HFFc6 (cell line): Measurements from ENCODE around the gene IL36B. TPM values are rescaled to one million over a fixed set of nuclear protein-coding genes. Genes with fewer than 3 reads are reported as not detected.

Source experiments
- DNase-seq: peaks from one replicate; pipeline ENCODE4 v3.0.0-alpha.2; 2018
- H3K27ac Mint-ChIP-seq: 2 replicates; pipeline ENCODE4 v1.8.0; 2020; ENCODE audit warnings: mild to moderate bottlenecking, mixed read lengths
- H3K27me3 Mint-ChIP-seq: 2 replicates; pipeline ENCODE4 v1.8.0; 2021; ENCODE audit warnings: mild to moderate bottlenecking, moderate library complexity, mixed read lengths; ENCODE audit not compliant: insufficient read depth
- H3K36me3 Mint-ChIP-seq: 2 replicates; pipeline ENCODE4 v1.8.0; 2021; ENCODE audit warnings: low read depth, mixed read lengths
- H3K4me1 Mint-ChIP-seq: 2 replicates; pipeline ENCODE4 v1.8.0; 2020; ENCODE audit warnings: low read depth, mixed read lengths
- H3K4me3 Mint-ChIP-seq: 2 replicates; pipeline ENCODE4 v1.8.0; 2020; ENCODE audit warnings: mild to moderate bottlenecking, moderate library complexity, mixed read lengths
- H3K9me3 Mint-ChIP-seq: 2 replicates; pipeline ENCODE4 v1.8.0; 2020; ENCODE audit warnings: mild to moderate bottlenecking, mixed read lengths
- total RNA-seq, 6 experiments: library from RNA; stranded (reverse); fragmentation: NEBNext Ultra II Directional; extraction: Animal tissue kit (Norgen Biotek cat#: 25700); gene quantifications; 2 replicates in 1 of 6; 3 replicates in 5 of 6; pipeline ENCODE4 v1.2.3, GENCODE V29; 2021
- TF ChIP-seq, protein P1 (sequence below): fragments of 200-600 bp; sonication (generic); IDR thresholded peaks from 2 replicates; pipeline ENCODE4 v1.5.0; 2021; ENCODE audit warnings: antibody characterized with exemption, mild to moderate bottlenecking

IL36B gene
- total RNA-seq, 6 experiments from 2014 or later = not detected

DNA sequence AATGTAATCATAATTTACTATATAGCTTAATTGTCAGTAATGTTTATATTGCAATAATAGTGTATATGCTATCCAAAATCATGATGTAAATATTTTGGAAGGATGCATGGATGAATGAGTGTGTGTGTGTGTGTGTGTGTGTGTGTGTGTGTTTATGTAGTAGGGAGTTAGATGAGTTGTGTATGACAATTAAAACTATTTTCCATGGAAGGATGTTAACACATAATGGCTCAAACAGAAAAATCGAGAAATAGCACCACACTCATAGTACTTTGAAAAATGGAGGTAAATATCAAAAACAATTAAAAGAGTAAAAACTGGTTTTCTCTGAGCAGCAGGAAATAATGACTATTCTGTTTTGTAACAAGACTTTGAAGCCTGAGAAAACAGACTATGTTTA lies 55.5 kb downstream of the IL36B start:
- TF ChIP-seq, protein P1, sequence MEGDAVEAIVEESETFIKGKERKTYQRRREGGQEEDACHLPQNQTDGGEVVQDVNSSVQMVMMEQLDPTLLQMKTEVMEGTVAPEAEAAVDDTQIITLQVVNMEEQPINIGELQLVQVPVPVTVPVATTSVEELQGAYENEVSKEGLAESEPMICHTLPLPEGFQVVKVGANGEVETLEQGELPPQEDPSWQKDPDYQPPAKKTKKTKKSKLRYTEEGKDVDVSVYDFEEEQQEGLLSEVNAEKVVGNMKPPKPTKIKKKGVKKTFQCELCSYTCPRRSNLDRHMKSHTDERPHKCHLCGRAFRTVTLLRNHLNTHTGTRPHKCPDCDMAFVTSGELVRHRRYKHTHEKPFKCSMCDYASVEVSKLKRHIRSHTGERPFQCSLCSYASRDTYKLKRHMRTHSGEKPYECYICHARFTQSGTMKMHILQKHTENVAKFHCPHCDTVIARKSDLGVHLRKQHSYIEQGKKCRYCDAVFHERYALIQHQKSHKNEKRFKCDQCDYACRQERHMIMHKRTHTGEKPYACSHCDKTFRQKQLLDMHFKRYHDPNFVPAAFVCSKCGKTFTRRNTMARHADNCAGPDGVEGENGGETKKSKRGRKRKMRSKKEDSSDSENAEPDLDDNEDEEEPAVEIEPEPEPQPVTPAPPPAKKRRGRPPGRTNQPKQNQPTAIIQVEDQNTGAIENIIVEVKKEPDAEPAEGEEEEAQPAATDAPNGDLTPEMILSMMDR = no peak
- no peak for DNase-seq
- no peak overlapping the region for H3K27ac Mint-ChIP-seq
- H3K4me3 Mint-ChIP-seq = no peak overlapping the region
- H3K9me3 Mint-ChIP-seq = peaks cover 40% of the 10 kb centered on the region
- peaks cover 17% of the 10 kb centered on the region for H3K36me3 Mint-ChIP-seq
- no peaks in the 10 kb centered on the region for H3K4me1 Mint-ChIP-seq
- H3K27me3 Mint-ChIP-seq = peaks cover 23% of the 10 kb centered on the region

DNA sequence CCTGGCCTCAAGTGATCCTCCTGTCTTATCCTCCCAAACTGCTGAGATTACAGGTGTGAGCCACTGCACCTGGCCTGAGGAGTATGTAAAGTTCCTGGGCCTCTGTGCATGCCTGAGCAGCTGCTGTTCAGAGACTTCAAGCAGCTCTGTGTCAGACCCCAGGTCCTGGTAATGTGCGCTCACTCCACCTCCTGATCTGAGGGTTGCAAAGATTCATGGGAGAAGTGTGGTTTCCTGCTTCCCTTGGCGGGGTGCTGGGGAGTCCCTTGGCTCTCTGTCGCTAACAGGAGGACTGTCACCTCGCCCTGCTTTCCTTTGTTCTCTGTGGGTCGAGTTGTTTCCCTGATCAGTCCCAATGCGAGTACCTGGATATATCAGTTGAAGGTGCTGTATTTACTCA lies 56.0 kb downstream of the IL36B start:
- no peaks in the 10 kb centered on the region for H3K4me1 Mint-ChIP-seq
- no peak overlapping the region for H3K4me3 Mint-ChIP-seq
- peaks cover 20% of the 10 kb centered on the region for H3K36me3 Mint-ChIP-seq
- no peak for DNase-seq
- no peak overlapping the region for H3K27ac Mint-ChIP-seq
- TF ChIP-seq, protein P1 = no peak
- peaks cover 41% of the 10 kb centered on the region for H3K9me3 Mint-ChIP-seq
- peaks cover 23% of the 10 kb centered on the region for H3K27me3 Mint-ChIP-seq

DNA sequence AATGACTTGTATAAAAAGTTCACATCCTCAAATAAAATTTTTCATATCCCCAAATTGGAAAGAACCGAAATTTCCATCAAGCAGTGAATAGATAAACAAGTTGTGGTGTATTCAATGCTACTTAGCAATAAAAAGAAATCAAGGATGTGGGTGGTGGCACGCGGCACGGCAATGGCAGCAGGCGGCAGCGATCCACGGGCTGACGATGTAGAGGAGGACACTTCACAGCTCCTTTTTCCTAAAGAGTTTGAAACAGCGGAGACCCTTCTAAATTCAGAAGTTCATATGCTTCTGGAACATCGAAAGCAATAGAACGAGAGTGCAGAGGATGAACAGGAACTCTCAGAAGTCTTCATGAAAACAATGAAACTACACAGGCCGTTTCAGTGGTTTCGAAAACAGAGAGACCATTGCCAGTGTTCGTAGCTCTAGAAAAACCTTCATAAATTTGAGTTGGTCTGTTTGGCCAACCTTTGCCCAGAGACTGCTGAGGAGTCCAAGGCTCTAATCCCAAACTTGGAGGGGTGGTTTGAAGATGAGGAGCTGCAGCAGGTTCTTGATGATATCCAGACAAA lies 57.2 kb downstream of the IL36B start:
- TF ChIP-seq, protein P1 = no peak
- peaks cover 10% of the 10 kb centered on the region for H3K36me3 Mint-ChIP-seq
- H3K27me3 Mint-ChIP-seq = peaks cover 19% of the 10 kb centered on the region
- H3K27ac Mint-ChIP-seq = no peak overlapping the region
- peaks cover 29% of the 10 kb centered on the region for H3K9me3 Mint-ChIP-seq
- H3K4me1 Mint-ChIP-seq = no peaks in the 10 kb centered on the region
- DNase-seq = no peak
- peak overlapping the region; percentile 28; the same call in 1 of the 2 replicates for H3K4me3 Mint-ChIP-seq

DNA sequence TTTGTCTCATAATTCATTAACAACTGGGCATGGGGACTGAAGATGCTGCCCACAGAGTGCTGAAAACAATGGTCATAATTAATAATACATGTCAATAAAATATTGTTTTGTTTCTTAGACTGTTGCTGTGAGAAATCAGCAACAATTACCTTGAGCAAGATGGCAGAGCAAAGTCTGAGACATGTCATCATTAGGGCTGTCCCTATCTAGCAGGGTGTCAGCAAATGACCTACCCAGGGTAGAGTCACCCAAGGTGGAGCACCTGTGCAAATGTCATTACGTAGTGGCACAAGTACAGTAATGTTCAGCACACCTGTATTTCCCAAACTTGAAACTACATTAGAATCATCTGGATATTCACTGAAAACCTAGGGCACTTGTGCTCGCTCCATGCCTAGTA lies 58.0 kb downstream of the IL36B start:
- H3K9me3 Mint-ChIP-seq = peaks cover 28% of the 10 kb centered on the region
- H3K4me1 Mint-ChIP-seq = no peaks in the 10 kb centered on the region
- H3K27me3 Mint-ChIP-seq = peaks cover 18% of the 10 kb centered on the region
- no peak overlapping the region for H3K4me3 Mint-ChIP-seq
- no peak for DNase-seq
- no peak overlapping the region for H3K27ac Mint-ChIP-seq
- TF ChIP-seq, protein P1 = no peak
- peaks cover 10% of the 10 kb centered on the region for H3K36me3 Mint-ChIP-seq

DNA sequence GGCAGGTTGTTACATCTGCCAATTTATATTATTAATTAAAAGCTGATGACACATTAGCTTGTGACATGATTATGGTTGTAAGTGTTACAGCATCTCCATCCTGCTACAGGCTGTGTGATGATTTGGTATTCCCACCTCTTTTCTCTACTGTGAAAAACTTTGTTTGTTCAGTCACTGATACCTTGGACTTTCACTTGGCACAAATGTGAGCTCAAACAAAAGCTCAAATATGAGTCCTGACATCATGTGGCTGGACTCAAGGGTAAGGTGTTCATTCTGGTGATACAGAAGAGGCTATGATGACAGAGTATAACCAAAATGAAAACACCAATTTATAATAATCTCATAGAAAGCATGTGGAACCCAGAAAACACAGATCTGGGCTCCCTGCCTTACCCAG lies 58.8 kb downstream of the IL36B start:
- no peak for DNase-seq
- H3K36me3 Mint-ChIP-seq = peaks cover 11% of the 10 kb centered on the region
- peaks cover 18% of the 10 kb centered on the region for H3K27me3 Mint-ChIP-seq
- TF ChIP-seq, protein P1 = no peak
- H3K4me1 Mint-ChIP-seq = no peaks in the 10 kb centered on the region
- H3K9me3 Mint-ChIP-seq = peaks cover 25% of the 10 kb centered on the region
- no peak overlapping the region for H3K4me3 Mint-ChIP-seq
- H3K27ac Mint-ChIP-seq = no peak overlapping the region

DNA sequence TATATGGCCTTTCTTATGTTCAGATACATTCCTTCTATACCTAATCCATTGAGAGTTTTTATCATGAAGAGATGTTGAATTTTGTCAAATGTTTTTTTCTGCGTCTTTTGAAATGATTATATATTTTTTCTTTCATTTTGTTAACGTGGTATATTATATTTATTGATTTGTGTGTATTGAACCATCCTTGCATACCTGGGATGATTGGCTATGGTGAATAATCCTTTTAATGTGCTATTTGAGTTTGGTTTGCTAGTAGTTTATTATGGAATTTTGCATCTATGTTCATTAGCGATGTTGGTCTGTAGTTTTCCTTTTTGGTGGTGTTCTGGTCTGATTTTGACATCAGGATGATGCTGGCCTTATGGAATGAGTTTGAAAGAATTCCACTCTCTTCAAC lies 63.1 kb downstream of the IL36B start:
- TF ChIP-seq, protein P1 = no peak
- Mint-ChIP-seq H3K9me3 (peaks cover 22% of the 10 kb centered on the region), H3K4me3 (no peak overlapping the region), H3K27me3 (peaks cover 11% of the 10 kb centered on the region), H3K27ac (no peak overlapping the region), H3K36me3 (peaks cover 11% of the 10 kb centered on the region), H3K4me1 (no peaks in the 10 kb centered on the region)
- DNase-seq = no peak
